ENCODE measurements around the gene JAKMIP3. TPM values are rescaled to one million over a fixed set of nuclear protein-coding genes. Genes with fewer than 3 reads are reported as not detected.

The JAKMIP3 gene
- total and polyA plus RNA-seq, 10 of the 15 experiments (the other 5 are each of a cell fraction or from before 2014, with no cell fraction given): 0.01 TPM; not detected in 7

DNA sequence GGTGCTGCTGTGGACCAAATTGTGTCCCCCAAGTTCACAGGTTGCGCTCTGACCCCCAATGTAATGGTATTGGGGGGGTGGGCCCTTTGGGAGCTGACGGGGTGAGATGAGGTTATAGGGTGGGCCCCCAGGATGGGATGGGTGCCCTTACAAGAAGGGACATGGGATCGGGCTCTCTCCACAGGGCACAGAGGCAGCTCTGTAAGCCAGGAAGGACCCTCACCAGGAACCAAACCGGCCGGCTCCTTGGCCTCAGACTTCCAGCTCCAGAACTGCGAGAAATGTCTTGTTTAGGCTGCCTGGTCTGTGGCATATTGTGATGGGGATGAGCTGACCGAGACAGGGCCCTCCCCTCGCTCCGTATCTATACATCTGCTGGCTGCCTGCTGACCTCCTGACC lies 25.7 kb upstream of the JAKMIP3 start:
- Histone ChIP-seq H3K27me3 (replicated peaks in 1 of 2; ENCODE audit: control insufficient read depth in 2 of 2, insufficient read depth in 2 of 2, low read length in 1 of 2) (peaks cover 2 to 4% of the 10 kb centered on the region in 2 experiments; a peak in 3 of 4 replicates), H3K36me3 (ENCODE audit: control insufficient read depth in 2 of 2, insufficient read depth in 2 of 2, low read length in 1 of 2) (no peaks in the 10 kb centered on the region), H3K4me3 (no peak overlapping the region), H3K4me1 (ENCODE audit: control insufficient read depth, insufficient read depth, low read length) (no peaks in the 10 kb centered on the region), H3K9me3 (replicated peaks; ENCODE audit: control insufficient read depth, insufficient read depth, low read length) (no peaks in the 10 kb centered on the region), H4K20me1 (ENCODE audit: control insufficient read depth, insufficient read depth) (no peaks in the 10 kb centered on the region), H3K79me2 (ENCODE audit: control insufficient read depth, insufficient read depth, low read length) (no peaks in the 10 kb centered on the region), H3K27ac (ENCODE audit: control insufficient read depth, insufficient read depth) (no peak overlapping the region), H2AFZ (ENCODE audit: control insufficient read depth, low read depth, low read length) (no peak overlapping the region), H3K9ac (ENCODE audit: control insufficient read depth, insufficient read depth, low read length) (no peak overlapping the region), H3K4me2 (ENCODE audit: control insufficient read depth, insufficient read depth) (no peak overlapping the region)
- 25% methylated on average over 8 of the region's 9 CpGs for WGBS (ENCODE audit: insufficient coverage, insufficient replicate concordance, low lambda C conversion rate, missing lambda C conversion rate)
- no TSS peak for BruUV-seq (replicated peaks)
- DNase-seq (ENCODE audit: low read depth, low spot score) (no peak), FAIRE-seq (no peak), ATAC-seq (no peak)
- in situ Hi-C loops (cut with MboI) (no loop called here), intact Hi-C loops (cut with micrococcal nuclease; ENCODE audit: unreplicated experiment) (no loop called here)
- CTCF ChIA-PET: no interaction called here
- POLR2A ChIA-PET: no interaction called here
- TF ChIP-seq MYB (IDR thresholded peaks at IDR 0.05; ENCODE audit: borderline replicate concordance, low read depth, low read length) (no peak), ZNF24 (IDR thresholded peaks at IDR 0.05) (no peak), HDGF (IDR thresholded peaks at IDR 0.05) (no peak), ZNF274 (IDR thresholded peaks at IDR 0.05; ENCODE audit: insufficient read depth, insufficient read length) (no peak), BACH1 (IDR thresholded peaks at IDR 0.05; ENCODE audit: borderline replicate concordance) (no peak), TCF7 (IDR thresholded peaks at IDR 0.05; ENCODE audit: borderline replicate concordance) (no peak), NFXL1 (IDR thresholded peaks at IDR 0.05; ENCODE audit: borderline replicate concordance) (no peak), E2F4 (IDR thresholded peaks at IDR 0.05; ENCODE audit: low read depth, low read length) (no peak), ZBTB40 (IDR thresholded peaks at IDR 0.05; ENCODE audit: borderline replicate concordance) (no peak), ZNF622 (IDR thresholded peaks at IDR 0.05) (no peak), IRF3 (IDR thresholded peaks at IDR 0.05) (no peak), RAD51 (IDR thresholded peaks at IDR 0.05) (no peak)
- SMC1A ChIA-PET (ENCODE audit: uncharacterized antibody, unreplicated experiment): no interaction called here
- RAD21 ChIA-PET (ENCODE audit: unreplicated experiment): no interaction called here

Measured in GM12878 (cell line).